Neural cell (in vitro differentiated cells): ENCODE measurements around the gene USP17L26.
"Not testable (repeated sequence)": the region's sequence is repeated elsewhere in the genome, so short reads cannot be mapped to it uniquely, and the experiment has no call there.

Experiments used
- EP300 ChIP-seq: fragments of 450-650 bp; conservative IDR thresholded peaks from 2 replicates; pipeline ENCODE4 v1.6.1; 2014; ENCODE audit warnings: antibody characterized with exemption, mild to moderate bottlenecking, moderate library complexity; ENCODE audit not compliant: poor library complexity, severe bottlenecking
- POLR2AphosphoS5 ChIP-seq: IDR thresholded peaks from 2 replicates; pipeline ENCODE4 v1.6.1; 2012
- TF ChIP-seq, protein P1 (sequence below): fragments of 450-650 bp; IDR thresholded peaks from 2 replicates; pipeline ENCODE4 v1.5.1; 2014; ENCODE audit warnings: antibody characterized with exemption, mild to moderate bottlenecking, moderate library complexity; ENCODE audit not compliant: poor library complexity, severe bottlenecking

DNA sequence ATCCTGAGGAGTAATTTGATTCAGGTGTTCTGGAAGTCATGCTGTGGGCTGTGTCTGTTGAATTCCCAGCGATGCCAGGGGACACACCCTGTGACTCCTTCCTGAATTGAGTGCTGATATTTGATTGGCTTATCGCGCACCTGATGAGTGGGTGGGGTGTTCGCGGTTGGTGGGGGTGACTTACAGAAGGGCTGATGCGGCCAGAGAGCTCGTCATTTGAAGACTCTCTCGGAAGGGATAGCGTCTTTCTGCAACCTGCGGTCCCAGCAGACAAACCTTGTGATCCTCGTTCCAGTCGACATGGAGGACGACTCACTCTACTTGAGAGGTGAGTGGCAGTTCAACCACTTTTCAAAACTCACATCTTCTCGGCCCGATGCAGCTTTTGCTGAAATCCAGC is 4.6 kb downstream of the USP17L26 start, which contains the start of gene USP17L5:
- TF ChIP-seq, protein P1, sequence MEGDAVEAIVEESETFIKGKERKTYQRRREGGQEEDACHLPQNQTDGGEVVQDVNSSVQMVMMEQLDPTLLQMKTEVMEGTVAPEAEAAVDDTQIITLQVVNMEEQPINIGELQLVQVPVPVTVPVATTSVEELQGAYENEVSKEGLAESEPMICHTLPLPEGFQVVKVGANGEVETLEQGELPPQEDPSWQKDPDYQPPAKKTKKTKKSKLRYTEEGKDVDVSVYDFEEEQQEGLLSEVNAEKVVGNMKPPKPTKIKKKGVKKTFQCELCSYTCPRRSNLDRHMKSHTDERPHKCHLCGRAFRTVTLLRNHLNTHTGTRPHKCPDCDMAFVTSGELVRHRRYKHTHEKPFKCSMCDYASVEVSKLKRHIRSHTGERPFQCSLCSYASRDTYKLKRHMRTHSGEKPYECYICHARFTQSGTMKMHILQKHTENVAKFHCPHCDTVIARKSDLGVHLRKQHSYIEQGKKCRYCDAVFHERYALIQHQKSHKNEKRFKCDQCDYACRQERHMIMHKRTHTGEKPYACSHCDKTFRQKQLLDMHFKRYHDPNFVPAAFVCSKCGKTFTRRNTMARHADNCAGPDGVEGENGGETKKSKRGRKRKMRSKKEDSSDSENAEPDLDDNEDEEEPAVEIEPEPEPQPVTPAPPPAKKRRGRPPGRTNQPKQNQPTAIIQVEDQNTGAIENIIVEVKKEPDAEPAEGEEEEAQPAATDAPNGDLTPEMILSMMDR = not testable (repeated sequence)
- TF ChIP-seq EP300, POLR2AphosphoS5: not testable (repeated sequence)
